GM23248 (cell line): Measurements from ENCODE around the gene GABBR2.

Experiments
- EZH2 ChIP-seq: fragments of 200-600 bp; sonication (generic); IDR thresholded peaks from 2 replicates; pipeline ENCODE4 v1.6.1; 2018; ENCODE audit warnings: antibody characterized with exemption, mild to moderate bottlenecking; ENCODE audit not compliant: insufficient read depth, poor library complexity, severe bottlenecking
- EZH2phosphoT487 ChIP-seq: fragments of 200-600 bp; sonication (generic); IDR thresholded peaks from 2 replicates; pipeline ENCODE4 v1.6.1; 2018; ENCODE audit warnings: antibody characterized with exemption, moderate library complexity, mild to moderate bottlenecking, low read depth; ENCODE audit not compliant: insufficient read depth

GRCh38 chr9:98416294-98417248 lies 292.2 kb downstream of the GABBR2 start:
- TF ChIP-seq EZH2 (no peak), EZH2phosphoT487 (no peak)
